Activated CD4-positive, alpha-beta T cell treated with anti-CD3 and anti-CD28 coated beads, Interleukin-2, amount 50 U/mL, for 48 hours (primary cell): ENCODE results near the gene GPT2.
"Not testable (repeated sequence)": the region's sequence is repeated elsewhere in the genome, so short reads cannot be mapped to it uniquely, and the experiment has no call there.

ENCODE experiments used
- DNase-seq, 2 experiments: peaks; one replicate each; pipeline ENCODE4 v3.0.0-alpha.2; 2020

GPT2 gene

DNA sequence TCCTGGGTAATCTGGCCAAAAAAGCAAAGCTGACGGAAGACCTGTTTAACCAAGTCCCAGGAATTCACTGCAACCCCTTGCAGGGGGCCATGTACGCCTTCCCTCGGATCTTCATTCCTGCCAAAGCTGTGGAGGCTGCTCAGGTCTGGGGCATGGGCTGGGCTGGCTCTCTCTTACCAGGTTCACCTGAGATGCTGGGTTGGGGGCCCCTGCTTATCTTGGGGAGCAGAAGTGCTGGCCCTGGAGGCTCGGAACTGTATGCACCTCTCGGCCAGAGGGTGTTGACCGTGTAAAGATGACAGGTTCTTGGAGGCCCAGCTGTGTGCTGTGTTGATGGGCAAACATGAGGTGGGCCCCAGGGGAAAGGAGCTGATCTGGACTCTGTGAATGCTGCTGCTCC lies 40.2 kb downstream of the GPT2 start:
- no peak for DNase-seq

DNA sequence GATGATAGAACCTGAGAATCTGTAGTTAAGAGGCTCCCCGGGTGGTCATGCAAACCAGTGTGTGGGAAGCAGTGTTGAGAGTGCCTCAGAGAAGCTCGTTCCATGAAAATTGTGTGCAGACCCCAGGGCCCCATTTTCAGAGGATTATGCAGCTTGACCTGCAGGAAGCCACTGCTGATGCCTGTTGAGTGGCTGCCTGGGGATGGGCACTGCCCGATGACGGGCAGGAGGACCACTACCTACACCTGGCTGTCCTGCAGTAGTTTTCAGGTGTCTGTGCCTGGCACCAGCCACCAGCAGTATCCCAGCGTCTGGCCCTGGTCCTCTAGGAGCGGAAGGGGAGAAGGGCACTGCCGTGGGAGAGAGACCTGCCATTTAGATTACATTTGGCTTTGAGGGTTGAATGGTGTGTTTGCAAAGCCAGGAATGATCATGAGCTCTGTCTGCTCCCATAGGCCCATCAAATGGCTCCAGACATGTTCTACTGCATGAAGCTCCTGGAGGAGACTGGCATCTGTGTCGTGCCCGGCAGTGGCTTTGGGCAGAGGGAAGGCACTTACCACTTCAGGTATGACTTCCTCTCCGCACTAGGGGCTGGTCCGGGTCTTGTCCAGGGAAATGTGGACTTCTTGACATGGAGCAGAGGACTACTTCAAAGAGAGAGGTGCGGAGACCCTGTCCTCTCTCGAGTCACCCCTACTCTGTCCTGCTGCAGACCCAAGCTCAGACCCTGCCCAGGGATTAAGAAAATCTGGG lies 42.5 kb downstream of the GPT2 start:
- no peak for DNase-seq

DNA sequence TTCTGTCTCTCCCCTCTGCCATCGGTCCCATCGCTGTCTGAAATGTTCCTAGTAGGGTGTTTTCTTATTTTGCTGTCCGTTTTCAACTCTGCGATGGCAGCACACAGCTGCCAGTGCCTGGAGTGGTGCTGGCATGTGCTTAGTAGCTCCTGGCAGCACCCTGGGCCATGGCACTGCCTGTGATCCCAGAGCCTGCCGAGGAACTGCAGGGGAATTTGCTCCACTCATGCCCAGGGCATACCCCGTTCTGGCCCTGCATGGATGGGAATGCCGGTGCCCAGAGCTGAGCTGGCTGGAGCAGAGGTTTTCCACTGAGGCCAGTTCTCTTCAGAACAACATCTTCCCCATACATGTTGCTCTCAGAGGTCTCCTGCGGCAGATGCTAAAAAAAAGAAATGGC lies 43.1 kb downstream of the GPT2 start:
- no peak for DNase-seq

DNA sequence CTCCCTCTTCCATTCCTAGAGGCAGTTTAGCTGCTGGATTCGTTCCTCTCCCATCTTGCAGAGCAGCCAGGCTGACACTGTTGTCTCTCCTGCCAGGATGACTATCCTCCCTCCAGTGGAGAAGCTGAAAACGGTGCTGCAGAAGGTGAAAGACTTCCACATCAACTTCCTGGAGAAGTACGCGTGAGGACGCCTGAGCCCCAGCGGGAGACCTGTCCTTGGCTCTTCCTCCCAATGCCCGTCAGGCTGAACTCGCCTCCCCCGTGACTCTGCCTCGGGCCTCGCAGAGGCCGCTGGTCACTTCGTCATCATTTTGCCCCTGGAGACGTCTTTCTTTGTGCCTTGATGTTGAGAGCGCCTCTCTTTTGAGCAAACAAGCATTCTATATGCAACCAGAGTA lies 44.6 kb downstream of the GPT2 start:
- DNase-seq: no peak

DNA sequence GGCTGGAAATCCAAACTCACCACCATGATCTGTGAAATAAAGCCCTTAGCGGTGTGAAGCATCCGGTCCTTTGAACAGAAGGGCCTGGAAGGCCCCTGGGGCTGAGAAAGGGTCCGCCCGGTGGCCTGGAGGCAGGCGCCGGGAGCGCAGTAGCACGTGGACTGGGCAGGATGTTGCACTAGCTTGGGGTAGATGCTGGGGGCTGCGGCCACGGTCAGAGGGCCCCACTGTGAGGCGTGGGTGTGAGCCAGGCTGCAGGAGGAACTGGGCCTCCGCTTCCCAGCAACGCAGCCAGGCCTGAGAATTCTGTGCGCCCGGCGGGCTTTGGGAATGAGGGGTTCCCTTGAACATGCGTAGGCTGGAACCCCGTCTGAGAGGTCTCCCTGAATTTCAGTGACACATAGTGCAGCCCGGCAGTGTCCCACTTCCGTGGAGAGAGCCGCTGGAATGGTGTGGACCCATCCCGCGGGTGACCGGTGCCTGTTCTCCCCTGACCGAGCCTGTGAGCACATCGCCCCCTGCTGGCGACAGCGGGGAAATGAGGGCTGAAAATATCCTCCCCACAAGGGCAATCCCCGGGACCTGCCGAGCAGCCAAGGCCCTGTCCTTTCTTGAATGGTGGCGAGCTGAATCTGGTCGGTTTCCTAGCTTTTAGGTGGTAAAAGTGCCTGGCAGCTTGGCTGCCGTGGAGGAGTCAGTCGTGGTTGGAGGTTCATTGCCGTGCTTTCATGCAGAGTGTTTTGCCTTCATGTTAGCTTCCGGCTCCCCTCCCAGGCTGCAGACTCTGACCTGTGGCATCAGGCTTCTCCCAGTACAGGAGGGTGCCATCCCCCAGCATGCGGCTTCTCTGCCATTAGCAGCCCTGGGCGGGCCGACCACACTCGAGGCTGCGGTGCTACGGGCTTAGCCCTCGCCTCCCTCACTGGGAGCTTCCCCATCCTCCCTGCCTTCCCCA lies 45.5 kb downstream of the GPT2 start:
- peak; percentile 74 to 79 for DNase-seq

DNA sequence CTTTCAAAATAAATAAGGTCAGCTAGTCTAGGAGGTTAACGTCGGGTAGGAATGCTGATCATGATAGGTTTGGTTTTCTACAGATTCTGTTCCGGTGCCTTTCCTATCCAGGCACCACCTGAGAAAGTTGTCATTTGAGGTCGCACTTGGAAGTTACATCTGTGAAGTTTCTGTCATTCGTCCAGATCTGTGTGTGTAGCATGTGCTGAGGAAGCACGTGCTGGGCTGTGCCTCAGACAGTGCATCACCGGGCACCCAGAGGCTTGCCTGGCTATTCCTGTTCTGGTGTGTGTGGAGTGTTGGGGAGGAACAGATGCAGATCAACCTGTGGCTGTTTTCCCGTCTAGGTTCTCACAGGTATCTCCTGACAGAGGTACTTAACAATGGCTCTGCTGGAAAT lies 46.7 kb downstream of the GPT2 start:
- no peak for DNase-seq

DNA sequence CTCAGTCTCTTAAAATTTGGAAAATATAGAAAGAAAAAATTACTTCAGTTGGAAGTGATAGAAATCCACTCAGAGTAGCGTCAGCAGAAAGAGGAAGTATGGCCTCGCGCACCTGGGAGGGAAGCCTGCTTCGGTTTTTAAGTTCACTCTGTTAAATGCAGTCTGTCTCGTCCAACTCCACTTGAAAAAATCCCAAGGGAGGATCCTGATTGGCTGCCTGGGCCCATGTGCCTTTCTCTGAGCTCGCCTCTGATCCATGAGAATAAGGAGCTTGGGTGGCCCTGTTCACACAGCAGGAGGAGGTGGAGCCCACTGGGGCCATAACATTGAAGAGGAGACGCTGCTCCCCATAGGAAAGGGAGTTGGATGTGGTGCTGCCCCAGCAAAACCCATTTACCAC lies 48.6 kb downstream of the GPT2 start:
- DNase-seq: no peak

DNA sequence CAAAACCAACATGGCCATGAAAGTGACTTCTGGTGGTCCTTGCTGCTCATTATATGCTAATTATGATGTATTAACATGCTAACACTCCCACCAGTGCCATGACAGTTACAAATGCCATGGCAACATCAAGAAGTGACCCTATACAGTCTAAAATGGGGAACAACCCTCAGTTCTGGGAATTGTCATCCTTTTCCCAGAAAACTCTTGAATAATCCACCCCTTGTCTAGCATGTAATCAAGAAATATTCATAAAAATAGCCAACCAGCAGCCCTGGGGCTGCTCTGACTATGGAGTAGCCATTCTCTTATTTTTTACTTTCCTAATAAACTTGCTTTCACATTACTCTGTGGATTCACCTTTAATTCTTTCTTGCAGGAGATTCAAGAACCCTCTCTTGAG lies 53.4 kb downstream of the GPT2 start:
- DNase-seq: no peak

DNA sequence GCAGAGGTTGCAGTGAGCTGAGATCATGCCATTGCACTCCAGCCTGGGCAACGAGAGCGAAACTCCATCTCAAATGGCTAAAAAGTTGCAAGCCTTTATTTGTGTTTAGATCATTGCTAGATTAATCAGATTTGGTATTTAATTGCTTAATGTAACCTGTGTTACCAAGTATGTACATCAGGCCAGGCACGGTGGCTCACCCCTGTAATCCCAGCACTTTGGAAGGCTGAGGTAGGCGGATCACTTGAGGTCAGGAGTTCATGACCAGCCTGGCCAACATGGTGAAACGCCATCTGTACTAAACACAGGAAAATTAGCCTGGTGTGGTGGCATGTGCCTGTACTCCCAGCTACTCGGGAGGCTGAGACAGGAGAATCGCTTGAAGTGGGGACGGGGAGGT lies 60.6 kb downstream of the GPT2 start:
- not testable (repeated sequence) for DNase-seq

DNA sequence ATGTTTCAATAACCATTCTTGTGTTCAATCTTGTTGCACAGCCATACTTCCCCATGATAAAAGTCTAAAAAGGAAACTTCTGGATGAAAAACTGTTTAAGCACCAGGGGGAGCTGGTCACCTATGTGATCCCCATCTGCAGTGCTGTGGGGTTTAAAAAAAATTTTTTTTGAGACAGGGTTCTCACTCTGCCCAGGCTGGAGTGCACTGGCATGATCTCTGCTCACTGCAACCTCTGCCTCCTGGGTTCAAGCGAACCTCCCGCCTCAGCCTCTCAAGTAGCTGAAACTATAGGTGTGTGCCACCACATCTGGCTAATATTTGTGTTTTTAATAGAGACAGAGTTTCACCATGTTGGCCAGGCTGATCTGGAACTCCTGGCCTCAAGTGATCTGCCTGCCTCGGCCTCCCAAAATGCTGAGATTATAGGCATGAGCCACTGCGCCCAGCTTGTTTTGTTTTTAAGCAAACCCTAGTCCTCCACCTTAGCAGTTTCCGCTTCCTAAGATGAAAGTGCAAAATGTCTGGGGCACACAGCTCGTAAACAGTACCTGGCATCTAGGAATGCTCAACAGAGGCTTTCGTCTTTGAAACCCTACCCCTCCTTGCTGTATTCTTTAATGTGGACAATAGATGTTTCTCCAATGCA lies 63.9 kb downstream of the GPT2 start:
- peak; percentile 33 to 38 for DNase-seq

DNA sequence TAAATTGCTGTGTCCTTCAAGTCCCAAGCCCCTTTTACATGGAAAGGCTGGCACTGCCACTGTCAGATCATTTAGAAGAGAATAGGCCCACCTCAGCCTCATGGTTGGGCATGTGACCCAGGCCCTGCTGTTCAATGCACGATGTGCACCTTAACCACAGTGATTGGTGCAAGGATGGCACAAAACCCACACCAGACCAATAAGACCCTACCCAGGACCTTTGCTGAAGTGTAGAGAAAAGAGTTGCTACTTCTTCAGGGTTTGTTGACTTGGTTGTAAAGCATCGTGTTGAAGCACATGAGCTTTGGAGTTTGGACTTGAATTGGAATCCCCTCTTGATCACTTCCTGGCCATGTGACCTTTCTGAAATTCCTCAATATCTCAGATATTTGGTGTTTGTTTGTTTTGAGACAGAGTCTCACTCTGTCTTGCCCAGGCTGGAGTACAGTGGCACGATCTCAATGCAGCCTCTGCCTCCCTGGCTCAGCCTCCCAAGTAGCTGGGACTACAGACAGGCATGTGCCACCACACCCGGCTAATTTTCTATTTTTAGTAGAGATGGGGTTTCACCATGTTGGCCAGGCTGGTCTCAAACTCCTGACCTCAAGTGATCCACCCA lies 64.5 kb downstream of the GPT2 start:
- DNase-seq: peak in 1 of 2 experiments; percentile 10

DNA sequence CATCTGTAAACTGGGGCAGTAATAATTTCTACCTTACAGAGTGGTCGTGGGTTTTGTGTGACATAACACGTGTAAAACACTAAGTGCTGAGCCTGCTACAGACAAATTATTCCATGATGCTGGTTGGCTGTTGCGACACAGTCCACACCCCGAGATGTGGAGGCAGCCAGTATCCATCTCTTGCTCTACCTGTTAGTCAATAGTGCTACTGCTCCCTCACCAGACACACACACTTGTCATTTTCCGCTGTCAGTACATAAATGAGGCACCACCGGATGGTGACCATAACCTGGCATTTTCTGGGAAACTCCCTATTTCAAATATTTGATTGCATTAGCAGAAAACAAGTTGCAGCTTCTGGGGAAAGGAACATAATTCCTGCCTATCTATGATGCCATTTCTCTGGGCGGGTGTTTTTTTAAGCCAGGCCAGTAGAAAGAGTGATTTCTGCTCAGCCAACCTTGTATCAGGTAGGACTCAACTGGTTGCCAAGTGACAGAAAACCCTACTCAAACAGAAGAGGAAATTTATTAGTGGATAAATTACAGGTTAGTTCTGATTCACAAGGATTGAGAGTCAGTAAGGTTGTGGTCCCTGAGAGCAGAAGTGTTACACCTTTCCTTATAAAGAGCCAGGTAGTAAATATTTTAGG lies 65.2 kb downstream of the GPT2 start:
- DNase-seq: peak; percentile 51 to 64

DNA sequence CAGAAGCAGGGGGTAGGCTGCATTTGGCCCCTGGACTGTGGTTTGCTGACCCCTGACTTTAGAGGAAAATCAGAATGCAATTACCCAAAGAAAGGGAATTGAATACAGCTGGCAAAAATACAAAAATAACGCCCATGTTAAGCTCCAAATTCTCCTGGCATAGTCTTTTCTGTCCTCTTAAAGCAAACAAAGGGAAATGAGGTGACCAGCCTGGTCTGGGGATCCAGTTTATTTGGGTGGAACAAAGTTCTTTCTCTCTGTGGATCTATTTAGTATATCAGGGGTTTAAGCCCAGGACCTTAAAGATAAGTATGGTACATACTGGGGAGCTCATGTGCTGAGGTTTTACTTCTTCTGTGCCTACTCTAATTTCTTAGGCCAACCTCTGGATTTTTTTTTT lies 65.8 kb downstream of the GPT2 start:
- DNase-seq: no peak

DNA sequence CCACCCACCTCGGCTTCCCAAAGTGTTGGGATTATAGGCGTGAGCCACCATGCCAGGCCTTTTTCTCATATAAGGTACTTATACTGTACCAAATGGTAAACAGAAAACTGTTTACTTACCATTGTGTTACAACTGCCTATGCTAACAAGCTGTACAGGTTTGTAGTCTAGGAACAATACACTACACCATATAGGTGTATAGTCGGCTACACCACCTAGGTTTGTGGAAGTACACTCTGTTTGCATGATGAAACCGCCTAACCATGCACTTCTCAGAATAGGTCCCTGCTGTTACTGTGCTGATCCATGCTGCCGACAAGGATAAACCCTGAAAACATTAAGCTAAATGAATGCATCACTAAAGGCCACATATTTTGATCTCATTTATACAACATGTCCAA lies 70.4 kb downstream of the GPT2 start:
- DNase-seq: no peak

DNA sequence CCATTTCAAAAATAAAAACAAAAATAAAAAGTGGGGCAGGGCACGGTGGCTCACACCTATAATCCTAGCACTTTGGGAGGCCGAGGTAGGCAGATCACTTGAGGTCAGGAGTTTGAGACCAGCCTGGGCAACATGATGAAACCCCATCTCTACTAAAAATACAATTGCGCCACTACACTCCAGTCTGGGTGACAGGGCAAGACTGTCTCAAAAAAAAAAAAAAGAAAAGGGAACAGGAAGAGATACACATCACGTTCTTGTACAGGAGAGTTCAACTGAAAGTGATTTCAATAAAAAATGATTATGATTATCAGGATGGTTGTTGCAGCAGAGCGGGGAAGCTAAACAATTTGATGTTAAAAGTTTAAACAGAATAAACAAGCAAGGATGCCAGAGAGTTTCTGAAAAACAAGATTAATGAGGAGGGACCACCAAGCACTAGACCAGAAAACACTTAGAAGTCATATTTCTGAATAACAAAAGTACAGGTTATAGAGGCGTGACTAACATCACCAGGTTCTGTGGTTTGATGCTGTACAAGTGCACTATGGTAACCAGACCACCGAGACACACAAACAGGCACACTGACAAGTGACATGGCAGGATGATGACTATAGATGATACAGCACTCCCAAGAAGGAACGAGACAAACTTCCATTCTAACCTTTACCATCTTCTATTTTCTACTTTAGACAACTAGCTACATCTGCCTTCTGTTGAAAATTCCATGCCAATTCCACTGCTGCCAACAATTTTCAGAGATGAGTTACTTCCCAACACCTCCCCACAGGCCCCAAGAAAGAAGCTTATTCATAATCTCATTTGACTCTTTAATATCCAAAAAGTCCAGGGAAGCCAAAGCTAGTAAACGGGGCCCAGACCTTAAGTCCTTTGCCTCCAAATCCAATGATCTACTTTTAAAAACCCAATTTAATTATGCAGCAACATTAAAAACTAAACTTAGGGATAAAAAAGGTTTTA lies 77.5 kb downstream of the GPT2 start:
- peak; percentile 11 to 30 for DNase-seq

DNA sequence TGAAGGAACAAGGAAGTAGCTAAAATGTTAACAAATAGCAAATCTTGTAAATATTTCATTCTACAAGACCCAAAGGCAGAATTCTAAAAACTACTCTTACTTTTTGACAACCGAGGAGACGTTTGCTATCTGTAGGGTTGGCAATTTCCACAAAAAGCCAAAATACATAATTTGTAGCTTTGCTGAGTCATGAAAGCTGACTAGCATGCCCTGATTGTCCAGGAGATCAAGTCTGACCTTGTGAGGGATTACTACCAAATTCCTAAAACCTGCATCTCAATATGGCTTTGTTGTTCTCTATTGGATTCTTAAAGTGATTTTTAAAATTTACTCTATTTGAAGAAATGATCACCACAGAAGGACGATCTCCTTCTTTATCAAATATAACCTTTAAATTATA lies 78.5 kb downstream of the GPT2 start:
- DNase-seq: no peak

DNA sequence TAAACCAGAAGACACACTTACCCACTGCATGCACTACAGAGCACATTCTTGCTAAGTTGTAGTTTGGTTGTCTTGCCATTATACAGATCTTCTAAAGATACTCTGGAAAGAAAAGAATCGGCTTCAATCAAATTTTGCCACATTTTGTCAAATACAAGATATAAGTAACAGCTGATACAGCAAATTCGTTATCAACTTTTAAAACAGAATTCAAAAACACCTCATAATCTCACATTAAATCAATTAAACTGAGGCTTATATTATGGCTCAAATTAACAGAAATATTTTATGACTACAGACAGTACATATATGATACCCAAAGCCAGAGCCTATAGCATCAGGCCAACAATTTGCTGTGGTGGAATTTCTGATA lies 83.9 kb downstream of the GPT2 start:
- no peak for DNase-seq

DNA sequence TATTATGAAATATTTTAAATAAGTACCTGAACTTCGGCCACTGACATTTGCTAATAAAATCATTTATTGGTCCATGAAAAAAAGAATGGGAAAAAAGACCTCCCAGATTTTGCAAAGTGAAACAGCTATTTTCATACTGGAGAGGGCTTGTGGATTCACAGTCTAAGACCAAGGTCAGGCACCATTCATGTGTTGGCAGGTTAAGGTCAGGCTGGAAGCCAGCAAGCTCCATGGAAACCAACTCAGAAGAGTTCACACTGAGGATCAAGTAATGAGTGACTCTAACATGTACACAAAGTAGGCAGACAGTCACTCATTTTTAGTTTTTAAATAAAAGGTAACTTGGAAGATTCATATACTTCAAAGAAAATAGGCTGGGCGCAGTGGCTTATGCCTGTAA lies 85.9 kb downstream of the GPT2 start:
- no peak for DNase-seq

DNA sequence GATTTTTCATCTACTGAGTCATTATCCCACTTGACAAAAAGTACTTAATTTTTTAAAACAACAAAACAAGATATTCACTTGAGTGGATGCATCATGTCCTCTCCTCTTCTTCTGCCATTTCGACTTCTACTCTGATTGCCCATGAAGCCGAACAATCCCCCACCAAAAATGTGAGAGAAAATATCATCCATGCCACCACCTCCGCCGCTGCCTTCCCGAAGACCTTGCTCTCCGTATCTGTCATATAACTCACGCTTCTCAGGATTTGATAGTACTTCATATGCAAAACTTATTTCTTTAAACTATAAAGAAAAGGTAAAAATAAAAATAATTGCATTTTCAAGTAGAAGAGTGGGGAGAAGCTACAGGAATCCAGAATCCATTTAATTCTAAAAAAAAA lies 87.1 kb downstream of the GPT2 start:
- DNase-seq: no peak

DNA sequence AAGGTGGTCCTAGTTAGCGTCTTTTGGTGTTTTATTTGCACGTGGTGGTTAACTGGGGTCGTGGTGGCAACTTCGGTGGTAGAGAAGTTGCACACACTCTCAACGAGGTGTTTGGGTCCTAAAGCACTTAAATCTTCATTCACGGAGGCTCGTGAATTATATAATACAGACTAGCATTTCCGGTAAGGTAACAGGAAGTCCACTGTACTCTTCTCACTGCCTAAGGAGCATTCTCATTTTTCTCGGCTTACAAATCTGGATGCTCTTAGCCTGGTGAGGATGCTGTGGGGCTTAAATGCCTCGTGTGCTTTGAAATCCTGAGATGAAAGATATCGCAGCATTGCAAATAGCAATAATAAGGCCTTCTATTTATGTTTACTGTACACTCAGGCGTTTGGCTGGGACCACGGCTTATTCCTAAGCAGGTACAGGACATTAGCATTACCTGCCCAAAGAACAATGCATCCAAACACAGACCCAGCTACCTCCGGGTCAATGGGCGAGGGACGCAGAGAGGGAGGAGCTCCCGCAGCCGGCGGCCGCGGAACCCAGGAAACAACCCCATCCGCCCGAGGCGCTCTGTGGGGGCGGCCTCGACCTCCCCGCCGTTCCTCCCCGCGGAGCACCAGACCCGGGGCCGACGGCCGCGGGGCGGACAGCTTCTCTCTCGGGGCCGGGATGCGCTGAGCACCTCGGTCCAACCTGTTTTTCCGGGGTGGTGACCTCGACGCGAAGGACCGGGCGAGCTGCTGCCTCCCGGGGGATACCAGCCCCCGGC lies 88.5 kb downstream of the GPT2 start:
- DNase-seq: peak; percentile 47 to 60
